Liver (tissue), 9 donors: ENCODE measurements around the gene TXLNA. TPM values are rescaled to one million over a fixed set of nuclear protein-coding genes. Genes with fewer than 3 reads are reported as not detected.

Experiments
- DNase-seq: peaks from one replicate; pipeline ENCODE4 v3.0.0-alpha.2; 2017; ENCODE audit warnings: low spot score
- H3K27ac ChIP-seq, 2 donors: one replicate each; pipeline ENCODE4 v1.7.0; 2013; ENCODE audit warnings: inconsistent platforms in 2 of 2, low read length in 2 of 2, control low read depth in 1 of 2, low read depth in 1 of 2, mild to moderate bottlenecking in 1 of 2
- H3K27me3 ChIP-seq, 4 donors: one replicate each; pipeline versions ENCODE4 v1.6.1 to v1.7.0; 2013; ENCODE audit warnings: low read length in 3 of 4, inconsistent platforms in 1 of 4, mild to moderate bottlenecking in 1 of 4, moderate library complexity in 1 of 4; ENCODE audit not compliant: control insufficient read depth in 4 of 4, insufficient read depth in 4 of 4
- H3K36me3 ChIP-seq, 4 donors: one replicate each; pipeline versions ENCODE4 v1.6.1 to v1.7.0; 2013; ENCODE audit warnings: low read length in 3 of 4, mild to moderate bottlenecking in 3 of 4, low read depth in 1 of 4, moderate library complexity in 1 of 4; ENCODE audit not compliant: control insufficient read depth in 4 of 4, insufficient read depth in 3 of 4
- H3K4me1 ChIP-seq, 4 donors: one replicate each; pipeline versions ENCODE4 v1.6.1 to v1.7.0; 2013; ENCODE audit warnings: low read length in 3 of 4, mild to moderate bottlenecking in 3 of 4, moderate library complexity in 1 of 4; ENCODE audit not compliant: control insufficient read depth in 4 of 4, insufficient read depth in 4 of 4
- H3K4me3 ChIP-seq, 3 donors: one replicate each; pipeline versions ENCODE4 v1.6.1 to v1.7.0; 2013; ENCODE audit warnings: low read length in 3 of 3, control low read depth in 1 of 3, low read depth in 1 of 3, mild to moderate bottlenecking in 1 of 3
- H3K9ac ChIP-seq, 2 donors: one replicate each; pipeline ENCODE4 v1.7.0; 2013; ENCODE audit warnings: low read length in 2 of 2, mild to moderate bottlenecking in 2 of 2, moderate library complexity in 2 of 2, control low read depth in 1 of 2, low read depth in 1 of 2
- H3K9me3 ChIP-seq, 4 donors: one replicate each; pipeline versions ENCODE4 v1.6.1 to v1.7.0; 2013; ENCODE audit warnings: low read length in 3 of 4; ENCODE audit not compliant: control insufficient read depth in 4 of 4
- CTCF ChIP-seq: fragments of 150-350 bp; IDR thresholded peaks from 2 replicates; pipeline ENCODE4 v1.5.1; 2017; ENCODE audit warnings: improper control_type of control experiment, low read depth, low read length; ENCODE audit not compliant: missing input control
- EGR1 ChIP-seq, 2 donors: IDR thresholded peaks; 2 replicates each; pipeline ENCODE4 v1.6.1; 2016 to 2018; ENCODE audit warnings: antibody characterized with exemption in 2 of 2, low read depth in 2 of 2
- FOXA1 ChIP-seq: IDR thresholded peaks from 2 replicates; pipeline ENCODE4 v1.6.1; 2016; ENCODE audit warnings: antibody characterized with exemption
- GABPA ChIP-seq, 2 donors: IDR thresholded peaks in 1 of 2; conservative IDR thresholded peaks in 1 of 2; 2 replicates each; pipeline ENCODE4 v1.6.1; 2016; ENCODE audit warnings: antibody characterized with exemption in 2 of 2, mild to moderate bottlenecking in 1 of 2, moderate library complexity in 1 of 2
- HNF4A ChIP-seq, 2 donors: conservative IDR thresholded peaks; 2 replicates each; pipeline ENCODE4 v1.6.1; 2016; ENCODE audit warnings: antibody characterized with exemption in 2 of 2, mild to moderate bottlenecking in 2 of 2
- JUND ChIP-seq, 2 donors: IDR thresholded peaks; 2 replicates each; pipeline ENCODE4 v1.6.1; 2016; ENCODE audit warnings: antibody characterized with exemption in 2 of 2
- NR2F2 ChIP-seq: IDR thresholded peaks from 2 replicates; pipeline ENCODE4 v1.6.1; 2016; ENCODE audit warnings: antibody characterized with exemption
- RAD21 ChIP-seq, 2 donors: IDR thresholded peaks; 2 replicates each; pipeline ENCODE4 v1.6.1; 2016; ENCODE audit warnings: antibody characterized with exemption in 2 of 2, mild to moderate bottlenecking in 2 of 2
- SP1 ChIP-seq: IDR thresholded peaks from 2 replicates; pipeline ENCODE4 v1.6.1; 2018; ENCODE audit warnings: antibody characterized with exemption, mild to moderate bottlenecking
- WGBS: extraction: QIAGEN DNeasy Blood & Tissue Kit; methylation state at CpG from one replicate; pipeline ENCODE4 v1.1.7; 2013; 5-methylcytosine and 5-hydroxymethylcytosine counted together
- polyA plus RNA-seq, 2 donors: library from polyadenylated mRNA; stranded (reverse) in 1 of 2; unstranded in 1 of 2; fragments of 200-250 nt in 1 of 2; fragments of >200 nt in 1 of 2; fragmentation: Nextera tagmentation in 1 of 2; extraction: Ambion mirVana in 1 of 2; gene quantifications; one replicate each; pipeline versions ENCODE4 v1.2.1 to v1.2.3, GENCODE V29; 2013 to 2015
- total RNA-seq, 2 donors: library from RNA; depleted of rRNA; stranded (reverse); fragments of >200 nt; gene quantifications; one replicate each; pipeline ENCODE4 v1.2.3, GENCODE V29; 2014
- TF ChIP-seq, protein P1 (sequence below): IDR thresholded peaks from 2 replicates; pipeline ENCODE4 v1.6.1; 2016; ENCODE audit warnings: antibody characterized with exemption, mild to moderate bottlenecking
- donor health status: healthy.
- donor health status: healthy.
- donor health status: healthy.
- donor health status: healthy.
- donor health status: healthy.

Gene TXLNA
- total and polyA plus RNA-seq, 4 donors, result 17.9 to 46.7 (median 28.9) TPM

GRCh38 chr1:32247452-32247851 lies 68.0 kb downstream of the TXLNA start:
- Histone ChIP-seq H3K4me1 (peaks cover 3 to 18% (median 11%) of the 10 kb centered on the region in 4 donors), H3K27me3 (no peaks in the 10 kb centered on the region), H3K36me3 (no peaks in the 10 kb centered on the region), H3K27ac (peak overlapping the region; percentile 63 to 66), H3K9ac (peak overlapping the region in 1 of 2 donors; percentile 47), H3K9me3 (no peaks in the 10 kb centered on the region), H3K4me3 (no peak overlapping the region)
- DNase-seq, result no peak
- 86% methylated on average over 12 of the region's 12 CpGs for WGBS
- TF ChIP-seq HNF4A (conservative IDR thresholded peaks at IDR 0.05) (no peak), NR2F2 (no peak), RAD21 (IDR thresholded peaks at IDR 0.05) (no peak), CTCF (no peak), JUND (IDR thresholded peaks at IDR 0.05) (no peak), GABPA (IDR thresholded peaks at IDR 0.05 in 1 of 2, conservative IDR thresholded peaks at IDR 0.05 in 1 of 2) (no peak), FOXA1 (no peak), SP1 (no peak), EGR1 (IDR thresholded peaks at IDR 0.05; ENCODE audit: low read depth in 2 of 2) (no peak)
- TF ChIP-seq, protein P1, sequence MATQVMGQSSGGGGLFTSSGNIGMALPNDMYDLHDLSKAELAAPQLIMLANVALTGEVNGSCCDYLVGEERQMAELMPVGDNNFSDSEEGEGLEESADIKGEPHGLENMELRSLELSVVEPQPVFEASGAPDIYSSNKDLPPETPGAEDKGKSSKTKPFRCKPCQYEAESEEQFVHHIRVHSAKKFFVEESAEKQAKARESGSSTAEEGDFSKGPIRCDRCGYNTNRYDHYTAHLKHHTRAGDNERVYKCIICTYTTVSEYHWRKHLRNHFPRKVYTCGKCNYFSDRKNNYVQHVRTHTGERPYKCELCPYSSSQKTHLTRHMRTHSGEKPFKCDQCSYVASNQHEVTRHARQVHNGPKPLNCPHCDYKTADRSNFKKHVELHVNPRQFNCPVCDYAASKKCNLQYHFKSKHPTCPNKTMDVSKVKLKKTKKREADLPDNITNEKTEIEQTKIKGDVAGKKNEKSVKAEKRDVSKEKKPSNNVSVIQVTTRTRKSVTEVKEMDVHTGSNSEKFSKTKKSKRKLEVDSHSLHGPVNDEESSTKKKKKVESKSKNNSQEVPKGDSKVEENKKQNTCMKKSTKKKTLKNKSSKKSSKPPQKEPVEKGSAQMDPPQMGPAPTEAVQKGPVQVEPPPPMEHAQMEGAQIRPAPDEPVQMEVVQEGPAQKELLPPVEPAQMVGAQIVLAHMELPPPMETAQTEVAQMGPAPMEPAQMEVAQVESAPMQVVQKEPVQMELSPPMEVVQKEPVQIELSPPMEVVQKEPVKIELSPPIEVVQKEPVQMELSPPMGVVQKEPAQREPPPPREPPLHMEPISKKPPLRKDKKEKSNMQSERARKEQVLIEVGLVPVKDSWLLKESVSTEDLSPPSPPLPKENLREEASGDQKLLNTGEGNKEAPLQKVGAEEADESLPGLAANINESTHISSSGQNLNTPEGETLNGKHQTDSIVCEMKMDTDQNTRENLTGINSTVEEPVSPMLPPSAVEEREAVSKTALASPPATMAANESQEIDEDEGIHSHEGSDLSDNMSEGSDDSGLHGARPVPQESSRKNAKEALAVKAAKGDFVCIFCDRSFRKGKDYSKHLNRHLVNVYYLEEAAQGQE, result no peak

Other genes with a start within 250 kb of the TXLNA start
- gene PTP4A2, start 241.3 kb upstream of the TXLNA start, total RNA-seq, result 10 to 100 TPM; 74.4 to 98.1 TPM
- 10 to 100 TPM; 47.7 to 69.3 TPM for gene PTP4A2, start 241.3 kb upstream of the TXLNA start, polyA plus RNA-seq
- gene KHDRBS1, start 165.8 kb upstream of the TXLNA start, total RNA-seq, result 10 to 100 TPM; 21.7 to 37.6 TPM
- gene KHDRBS1, start 165.8 kb upstream of the TXLNA start, polyA plus RNA-seq, result 10 to 100 TPM; 14.6 to 27.3 TPM
- 1 to 10 TPM; 3.0 to 4.3 TPM for gene TMEM39B, start 106.7 kb upstream of the TXLNA start, total RNA-seq
- 1 to 10 TPM; 7.6 to 8.1 TPM for gene TMEM39B, start 106.7 kb upstream of the TXLNA start, polyA plus RNA-seq
- gene KPNA6, start 71.6 kb upstream of the TXLNA start, total RNA-seq, result 10 to 100 TPM; 22.8 to 23.2 TPM
- 10 to 100 TPM in 1 of 2 donors, 1 to 10 TPM in 1; 9.3 to 10.6 TPM for gene KPNA6, start 71.6 kb upstream of the TXLNA start, polyA plus RNA-seq
- 10 to 100 TPM in 1 of 2 donors, under 1 TPM in 1; 0.75 to 20.6 TPM for gene CCDC28B, start 20.9 kb downstream of the TXLNA start, total RNA-seq
- gene CCDC28B, start 20.9 kb downstream of the TXLNA start, polyA plus RNA-seq, result 1 to 10 TPM in 1 of 2 donors, under 1 TPM in 1; 0.91 to 1.2 TPM
- 1 to 10 TPM in 1 of 2 donors, under 1 TPM in 1; 0.42 to 2.3 TPM for gene IQCC, start 26.0 kb downstream of the TXLNA start, total RNA-seq
- gene IQCC, start 26.0 kb downstream of the TXLNA start, polyA plus RNA-seq, result under 1 TPM; 0.48 to 0.74 TPM
- not detected for gene DCDC2B, start 29.4 kb downstream of the TXLNA start, total RNA-seq
- under 1 TPM in 1 of 2 donors, not detected in 1; 0.08 TPM for gene DCDC2B, start 29.4 kb downstream of the TXLNA start, polyA plus RNA-seq
- 1 to 10 TPM; 5.9 to 6.8 TPM for gene TMEM234, start 42.7 kb downstream of the TXLNA start, total RNA-seq
- gene TMEM234, start 42.7 kb downstream of the TXLNA start, polyA plus RNA-seq, result 1 to 10 TPM; 5.4 to 6.3 TPM
- gene EIF3I, start 42.7 kb downstream of the TXLNA start, total RNA-seq, result 100 to 1,000 TPM in 1 of 2 donors, 10 to 100 TPM in 1; 93.0 to 114 TPM
- 100 to 1,000 TPM in 1 of 2 donors, 10 to 100 TPM in 1; 75.0 to 106 TPM for gene EIF3I, start 42.7 kb downstream of the TXLNA start, polyA plus RNA-seq
- 1 to 10 TPM in 1 of 2 donors, under 1 TPM in 1; 0.47 to 2.8 TPM for gene FAM167B, start 67.5 kb downstream of the TXLNA start, total RNA-seq
- 1 to 10 TPM; 4.8 to 9.2 TPM for gene FAM167B, start 67.5 kb downstream of the TXLNA start, polyA plus RNA-seq
- gene LCK, start 71.6 kb downstream of the TXLNA start, total RNA-seq, result 1 to 10 TPM in 1 of 2 donors, under 1 TPM in 1; 0.93 to 3.8 TPM
- 1 to 10 TPM; 1.2 to 1.3 TPM for gene LCK, start 71.6 kb downstream of the TXLNA start, polyA plus RNA-seq
- 10 to 100 TPM; 57.3 to 58.1 TPM for gene HDAC1, start 112.4 kb downstream of the TXLNA start, total RNA-seq
- gene HDAC1, start 112.4 kb downstream of the TXLNA start, polyA plus RNA-seq, result 10 to 100 TPM; 32.1 to 33.1 TPM
- 10 to 100 TPM; 13.0 to 20.3 TPM for gene MARCKSL1, start 156.6 kb downstream of the TXLNA start, total RNA-seq
- 10 to 100 TPM; 16.6 to 29.5 TPM for gene MARCKSL1, start 156.6 kb downstream of the TXLNA start, polyA plus RNA-seq
- 1 to 10 TPM; 2.4 to 3.3 TPM for gene FAM229A, start 182.8 kb downstream of the TXLNA start, total RNA-seq
- gene FAM229A, start 182.8 kb downstream of the TXLNA start, polyA plus RNA-seq, result 1 to 10 TPM; 1.6 to 1.8 TPM
- under 1 TPM in 1 of 2 donors, not detected in 1; 0.50 TPM for gene TSSK3, start 182.9 kb downstream of the TXLNA start, total RNA-seq
- under 1 TPM in 1 of 2 donors, not detected in 1; 0.14 TPM for gene TSSK3, start 182.9 kb downstream of the TXLNA start, polyA plus RNA-seq
- 10 to 100 TPM; 62.5 to 65.9 TPM for gene BSDC1, start 214.8 kb downstream of the TXLNA start, total RNA-seq
- gene BSDC1, start 214.8 kb downstream of the TXLNA start, polyA plus RNA-seq, result 10 to 100 TPM; 40.0 to 41.4 TPM